Measurements from ENCODE around the gene CACNA1F. TPM values are rescaled to one million over a fixed set of nuclear protein-coding genes. Genes with fewer than 3 reads are reported as not detected.

CACNA1F gene
- total and polyA plus RNA-seq, 10 of the 15 experiments (the other 5 are each of a cell fraction or from before 2014, with no cell fraction given): 0.01 to 0.32 (median 0.05) TPM; not detected in 5

- intact Hi-C loops (cut with micrococcal nuclease; ENCODE audit: unreplicated experiment): no loop called here
- H2AFZ ChIP-seq (ENCODE audit: control insufficient read depth, low read depth, low read length): peak overlapping the region; percentile 45
- no peaks in the 10 kb centered on the region for H3K9me3 ChIP-seq (replicated peaks; ENCODE audit: control insufficient read depth, insufficient read depth, low read length)
- TF ChIP-seq TCF3 (IDR thresholded peaks at IDR 0.05; ENCODE audit: borderline replicate concordance, insufficient read depth, low read depth, low read length): no peak
- no peak for TF ChIP-seq ATF2 (IDR thresholded peaks at IDR 0.05; ENCODE audit: low read length)
- no peak for TF ChIP-seq ZSCAN29 (IDR thresholded peaks at IDR 0.05)
- TF ChIP-seq KLF5 (IDR thresholded peaks at IDR 0.05; ENCODE audit: partially characterized antibody): no peak
- no peak for TF ChIP-seq CHD1 (IDR thresholded peaks at IDR 0.05; ENCODE audit: low read depth, low read length)
- no peak for TF ChIP-seq PAX5 (IDR thresholded peaks at IDR 0.05; ENCODE audit: borderline replicate concordance, low read depth, low read length)
- no peak for TF ChIP-seq IRF3 (IDR thresholded peaks at IDR 0.05)
- TF ChIP-seq E2F8 (IDR thresholded peaks at IDR 0.05; ENCODE audit: low read depth, partially characterized antibody): no peak
- no peak for TF ChIP-seq GABPA (IDR thresholded peaks at IDR 0.05; ENCODE audit: low read depth)
- no peaks in the 10 kb centered on the region for H3K36me3 ChIP-seq (ENCODE audit: control insufficient read depth in 2 of 2, insufficient read depth in 2 of 2, low read length in 1 of 2)
- WGBS (ENCODE audit: insufficient coverage, insufficient replicate concordance, low lambda C conversion rate, missing lambda C conversion rate): 40% methylated on average over 18 of the region's 18 CpGs
- peak overlapping the region; percentile 67 for H3K4me2 ChIP-seq (ENCODE audit: control insufficient read depth, insufficient read depth)
- SMC1A ChIA-PET (ENCODE audit: uncharacterized antibody, unreplicated experiment): interaction anchor here (0.8 to 2.3 kb wide), 8 partner anchors 12 to 75 kb away, joined by 3 to 14 read pairs (median 4); partner anchors contain the start of gene WDR45
- no TSS peak for BruUV-seq (replicated peaks)
- peak overlapping the region; percentile 62; the same call in 1 of the 2 replicates for H3K4me3 ChIP-seq
- no peaks in the 10 kb centered on the region for H3K27me3 ChIP-seq (replicated peaks in 1 of 2; ENCODE audit: control insufficient read depth in 2 of 2, insufficient read depth in 2 of 2, low read length in 1 of 2)
- no peak for FAIRE-seq
- no peak overlapping the region for H3K27ac ChIP-seq (ENCODE audit: control insufficient read depth, insufficient read depth)
- ATAC-seq: peak; percentile 52
- in situ Hi-C loops (cut with MboI): no loop called here
- no peaks in the 10 kb centered on the region for H4K20me1 ChIP-seq (ENCODE audit: control insufficient read depth, insufficient read depth)
- POLR2A ChIA-PET: interaction anchor here (0.6 to 3.3 kb wide), 11 partner anchors 11 to 258 kb away, joined by 3 to 14 read pairs (median 4); partner anchors contain the start of genes PLP2, PQBP1, TFE3 and TIMM17B
- no peak for DNase-seq (ENCODE audit: low read depth, low spot score)
- H3K79me2 ChIP-seq (ENCODE audit: control insufficient read depth, insufficient read depth, low read length): no peaks in the 10 kb centered on the region
- H3K9ac ChIP-seq (ENCODE audit: control insufficient read depth, insufficient read depth, low read length): peak overlapping the region; percentile 63
- RAD21 ChIA-PET (ENCODE audit: unreplicated experiment): interaction anchor here (0.7 to 2.1 kb wide), 10 partner anchors 8 to 76 kb away, joined by 3 to 11 read pairs (median 4); partner anchors contain the start of genes PLP2 and WDR45
- CTCF ChIA-PET: interaction anchor here (0.6 to 3.1 kb wide), 13 partner anchors 9 to 114 kb away, joined by 3 to 33 read pairs (median 4); partner anchors contain the start of gene GPKOW
- no peaks in the 10 kb centered on the region for H3K4me1 ChIP-seq (ENCODE audit: control insufficient read depth, insufficient read depth, low read length)
Observed at GRCh38 chrX:49155243-49155899, 77.8 kb downstream of the CACNA1F start.

All from GM12878 (cell line).